ENCODE results near the gene F2R.

GRCh38 chr5:76715736-76716455 lies at the start of gene F2R:
- TF ChIP-seq MAFK (IDR thresholded peaks at IDR 0.05; ENCODE audit: low read depth, low read length): no peak
- TF ChIP-seq CTCF (conservative IDR thresholded peaks at IDR 0.05; ENCODE audit: low read depth, low read length): peak; percentile 62
- no peak for TF ChIP-seq CEBPB (IDR thresholded peaks at IDR 0.05; ENCODE audit: low read depth, low read length)
- peak; percentile 61 for TF ChIP-seq POLR2A (IDR thresholded peaks at IDR 0.05; ENCODE audit: low read depth, low read length)
- TF ChIP-seq USF2 (IDR thresholded peaks at IDR 0.05; ENCODE audit: low read depth, low read length): no peak
- TF ChIP-seq SMC3 (IDR thresholded peaks at IDR 0.05; ENCODE audit: low read depth, low read length): peak; percentile 35; the same call in 1 of the 2 replicates
- TF ChIP-seq BHLHE40 (IDR thresholded peaks at IDR 0.05; ENCODE audit: low read depth, low read length): no peak
- 0 out of 2 replicates have a peak, but pooled peaks have one; percentile 60 for TF ChIP-seq CHD1 (IDR thresholded peaks at IDR 0.05; ENCODE audit: low read depth, low read length)
- TF ChIP-seq FOS (IDR thresholded peaks at IDR 0.05; ENCODE audit: low read depth, low read length): no peak
- TF ChIP-seq MXI1 (IDR thresholded peaks at IDR 0.05; ENCODE audit: borderline replicate concordance, low read depth, low read length): no peak
- TF ChIP-seq MAZ (IDR thresholded peaks at IDR 0.05; ENCODE audit: borderline replicate concordance, low read depth, low read length): peak; percentile 84

Data from IMR-90 (cell line).